Measurements from ENCODE around the gene BANF1.

BANF1 gene

GRCh38 chr11:66039765-66040164, 37.5 kb downstream of the BANF1 start:
- DNase-seq (ENCODE audit: low spot score): no peak

- no peak for DNase-seq (ENCODE audit: low spot score)
Measured at GRCh38 chr11:66042227-66042995, 40.1 kb downstream of the BANF1 start.

GRCh38 chr11:66042996-66043906, 40.9 kb downstream of the BANF1 start:
- DNase-seq (ENCODE audit: low spot score): no peak

GRCh38 chr11:66044757-66045156, 42.5 kb downstream of the BANF1 start:
- DNase-seq (ENCODE audit: low spot score): no peak

GRCh38 chr11:66045177-66045639, 42.9 kb downstream of the BANF1 start:
- peak; percentile 89 for DNase-seq (ENCODE audit: low spot score)

- DNase-seq (ENCODE audit: low spot score): no peak
Measured at GRCh38 chr11:66046901-66047300, 44.6 kb downstream of the BANF1 start.

- no peak for DNase-seq (ENCODE audit: low spot score)
Measured at GRCh38 chr11:66047541-66048365, 45.5 kb downstream of the BANF1 start.

GRCh38 chr11:66048547-66049323, 46.4 kb downstream of the BANF1 start, which contains the start of gene GAL3ST3:
TSS of gene GAL3ST3 (minus strand) at chr11:66049161. CDS start at chr11:66045415, 3,746 bp downstream.
- DNase-seq (ENCODE audit: low spot score): no peak

- no peak for DNase-seq (ENCODE audit: low spot score)
Measured at GRCh38 chr11:66050581-66051231, 48.4 kb downstream of the BANF1 start.

GRCh38 chr11:66051371-66051765, 49.1 kb downstream of the BANF1 start:
- no peak for DNase-seq (ENCODE audit: low spot score)

GRCh38 chr11:66051766-66052663, 49.7 kb downstream of the BANF1 start, which contains the start of gene SF3B2:
TSS of gene SF3B2 (plus strand) at chr11:66052364. CDS start at chr11:66052385, 21 bp downstream.
- peak; percentile 98 for DNase-seq (ENCODE audit: low spot score)

GRCh38 chr11:66052664-66052982, 50.3 kb downstream of the BANF1 start:
- no peak for DNase-seq (ENCODE audit: low spot score)

All from AG08395 (cell line).